ENCODE results near the gene PRXL2C. TPM values are rescaled to one million over a fixed set of nuclear protein-coding genes. Genes with fewer than 3 reads are reported as not detected.

The PRXL2C gene
- total and polyA plus RNA-seq, 10 of the 15 experiments (the other 5 are each of a cell fraction or from before 2014, with no cell fraction given) = 4.0 to 16.0 (median 7.4) TPM

DNA sequence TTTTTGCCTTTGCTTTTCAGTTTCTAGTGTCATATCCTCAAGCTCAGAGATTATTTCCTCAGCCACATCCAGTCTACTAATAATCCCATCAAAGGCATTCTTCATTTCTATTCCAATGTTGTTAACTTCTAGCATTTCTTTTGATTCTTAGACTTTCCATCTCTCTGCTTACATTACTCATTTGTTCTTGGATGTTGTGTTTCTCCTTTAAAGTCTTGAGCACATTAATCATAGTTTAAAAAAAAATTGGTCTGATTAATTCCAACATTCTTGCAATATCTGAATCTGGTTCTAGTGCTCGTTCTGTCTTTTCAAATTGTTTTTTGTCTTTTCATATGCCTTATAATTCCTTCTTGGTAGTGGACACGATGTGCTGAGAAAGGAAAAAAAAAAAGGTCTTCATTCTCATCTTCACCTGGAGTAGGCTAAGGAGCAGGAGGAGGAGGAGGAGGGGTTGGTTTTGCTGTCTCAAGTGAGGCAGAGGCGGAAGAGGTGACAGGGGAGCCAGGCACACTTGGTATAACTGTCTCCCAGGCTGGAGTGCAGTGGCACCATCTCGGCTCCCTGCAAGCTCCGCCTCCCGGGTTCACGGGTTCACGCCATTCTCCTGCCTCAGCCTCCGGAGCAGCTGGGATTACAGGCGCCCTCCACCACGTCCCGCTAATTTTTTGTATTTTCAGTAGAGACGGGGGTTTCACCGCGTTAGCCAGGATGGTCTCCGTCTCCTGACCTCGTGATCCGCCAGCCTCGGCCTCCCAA is 16.3 kb downstream of the PRXL2C start:
- no TSS peak for BruUV-seq (replicated peaks)
- Histone ChIP-seq H3K36me3 (ENCODE audit: control insufficient read depth in 2 of 2, insufficient read depth in 2 of 2, low read length in 1 of 2) (no peaks in the 10 kb centered on the region), H3K79me2 (ENCODE audit: control insufficient read depth, insufficient read depth, low read length) (no peaks in the 10 kb centered on the region), H3K4me2 (ENCODE audit: control insufficient read depth, insufficient read depth) (no peak overlapping the region), H4K20me1 (ENCODE audit: control insufficient read depth, insufficient read depth) (no peaks in the 10 kb centered on the region), H3K9me3 (replicated peaks; ENCODE audit: control insufficient read depth, insufficient read depth, low read length) (no peaks in the 10 kb centered on the region), H3K27me3 (replicated peaks in 1 of 2; ENCODE audit: control insufficient read depth in 2 of 2, insufficient read depth in 2 of 2, low read length in 1 of 2) (no peaks in the 10 kb centered on the region), H3K9ac (ENCODE audit: control insufficient read depth, insufficient read depth, low read length) (no peak overlapping the region), H3K4me1 (ENCODE audit: control insufficient read depth, insufficient read depth, low read length) (no peaks in the 10 kb centered on the region), H2AFZ (ENCODE audit: control insufficient read depth, low read depth, low read length) (no peak overlapping the region), H3K27ac (ENCODE audit: control insufficient read depth, insufficient read depth) (no peak overlapping the region), H3K4me3 (no peak overlapping the region)
- ChIA-PET SMC1A (ENCODE audit: uncharacterized antibody, unreplicated experiment) (interaction anchor here (0.6 kb wide), 1 partner anchor 299 kb away, joined by 3 read pairs; no protein-coding TSS in a partner anchor), CTCF (no interaction called here), POLR2A (no interaction called here), RAD21 (ENCODE audit: unreplicated experiment) (no interaction called here)
- ATAC-seq (no peak), FAIRE-seq (no peak), DNase-seq (ENCODE audit: low read depth, low spot score) (no peak)
- intact Hi-C loops (cut with micrococcal nuclease; ENCODE audit: unreplicated experiment) (no loop called here), in situ Hi-C loops (cut with MboI) (no loop called here)
- WGBS (ENCODE audit: insufficient coverage, insufficient replicate concordance, low lambda C conversion rate, missing lambda C conversion rate) = 90% methylated on average over 19 of the region's 19 CpGs
- TF ChIP-seq FOXK2 (IDR thresholded peaks at IDR 0.05) (no peak), TCF7 (IDR thresholded peaks at IDR 0.05; ENCODE audit: borderline replicate concordance) (no peak), CBFB (IDR thresholded peaks at IDR 0.05; ENCODE audit: low read depth) (no peak), ASH2L (IDR thresholded peaks at IDR 0.05; ENCODE audit: borderline replicate concordance, low read depth) (no peak), MEF2B (IDR thresholded peaks at IDR 0.05; ENCODE audit: partially characterized antibody, poor library complexity, severe bottlenecking) (no peak), NBN (IDR thresholded peaks at IDR 0.05) (no peak), BRCA1 (IDR thresholded peaks at IDR 0.05; ENCODE audit: low read depth, low read length) (no peak), MYC (IDR thresholded peaks at IDR 0.05; ENCODE audit: insufficient read depth, insufficient read length, insufficient replicate concordance, low read length, severe bottlenecking) (no peak), ZSCAN29 (IDR thresholded peaks at IDR 0.05) (no peak), TCF3 (IDR thresholded peaks at IDR 0.05; ENCODE audit: borderline replicate concordance, insufficient read depth, low read depth, low read length) (no peak), MEF2A (IDR thresholded peaks at IDR 0.05; ENCODE audit: insufficient read depth, low read depth, low read length) (no peak), KLF5 (IDR thresholded peaks at IDR 0.05; ENCODE audit: partially characterized antibody) (no peak)
- TF ChIP-seq, protein P1, sequence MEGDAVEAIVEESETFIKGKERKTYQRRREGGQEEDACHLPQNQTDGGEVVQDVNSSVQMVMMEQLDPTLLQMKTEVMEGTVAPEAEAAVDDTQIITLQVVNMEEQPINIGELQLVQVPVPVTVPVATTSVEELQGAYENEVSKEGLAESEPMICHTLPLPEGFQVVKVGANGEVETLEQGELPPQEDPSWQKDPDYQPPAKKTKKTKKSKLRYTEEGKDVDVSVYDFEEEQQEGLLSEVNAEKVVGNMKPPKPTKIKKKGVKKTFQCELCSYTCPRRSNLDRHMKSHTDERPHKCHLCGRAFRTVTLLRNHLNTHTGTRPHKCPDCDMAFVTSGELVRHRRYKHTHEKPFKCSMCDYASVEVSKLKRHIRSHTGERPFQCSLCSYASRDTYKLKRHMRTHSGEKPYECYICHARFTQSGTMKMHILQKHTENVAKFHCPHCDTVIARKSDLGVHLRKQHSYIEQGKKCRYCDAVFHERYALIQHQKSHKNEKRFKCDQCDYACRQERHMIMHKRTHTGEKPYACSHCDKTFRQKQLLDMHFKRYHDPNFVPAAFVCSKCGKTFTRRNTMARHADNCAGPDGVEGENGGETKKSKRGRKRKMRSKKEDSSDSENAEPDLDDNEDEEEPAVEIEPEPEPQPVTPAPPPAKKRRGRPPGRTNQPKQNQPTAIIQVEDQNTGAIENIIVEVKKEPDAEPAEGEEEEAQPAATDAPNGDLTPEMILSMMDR (IDR thresholded peaks at IDR 0.05 in 2 of 3, conservative IDR thresholded peaks at IDR 0.05 in 1 of 3; ENCODE audit: control insufficient read depth in 2 of 3, extremely low read depth in 1 of 3, insufficient read depth in 1 of 3, low read depth in 3 of 3, low read length in 3 of 3) = no peak
- TF ChIP-seq, protein P2, sequence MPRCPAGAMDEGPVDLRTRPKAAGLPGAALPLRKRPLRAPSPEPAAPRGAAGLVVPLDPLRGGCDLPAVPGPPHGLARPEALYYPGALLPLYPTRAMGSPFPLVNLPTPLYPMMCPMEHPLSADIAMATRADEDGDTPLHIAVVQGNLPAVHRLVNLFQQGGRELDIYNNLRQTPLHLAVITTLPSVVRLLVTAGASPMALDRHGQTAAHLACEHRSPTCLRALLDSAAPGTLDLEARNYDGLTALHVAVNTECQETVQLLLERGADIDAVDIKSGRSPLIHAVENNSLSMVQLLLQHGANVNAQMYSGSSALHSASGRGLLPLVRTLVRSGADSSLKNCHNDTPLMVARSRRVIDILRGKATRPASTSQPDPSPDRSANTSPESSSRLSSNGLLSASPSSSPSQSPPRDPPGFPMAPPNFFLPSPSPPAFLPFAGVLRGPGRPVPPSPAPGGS (IDR thresholded peaks at IDR 0.05; ENCODE audit: borderline replicate concordance, insufficient read depth, low read depth, low read length, poor library complexity, severe bottlenecking) = no peak
- TF ChIP-seq, protein P3, sequence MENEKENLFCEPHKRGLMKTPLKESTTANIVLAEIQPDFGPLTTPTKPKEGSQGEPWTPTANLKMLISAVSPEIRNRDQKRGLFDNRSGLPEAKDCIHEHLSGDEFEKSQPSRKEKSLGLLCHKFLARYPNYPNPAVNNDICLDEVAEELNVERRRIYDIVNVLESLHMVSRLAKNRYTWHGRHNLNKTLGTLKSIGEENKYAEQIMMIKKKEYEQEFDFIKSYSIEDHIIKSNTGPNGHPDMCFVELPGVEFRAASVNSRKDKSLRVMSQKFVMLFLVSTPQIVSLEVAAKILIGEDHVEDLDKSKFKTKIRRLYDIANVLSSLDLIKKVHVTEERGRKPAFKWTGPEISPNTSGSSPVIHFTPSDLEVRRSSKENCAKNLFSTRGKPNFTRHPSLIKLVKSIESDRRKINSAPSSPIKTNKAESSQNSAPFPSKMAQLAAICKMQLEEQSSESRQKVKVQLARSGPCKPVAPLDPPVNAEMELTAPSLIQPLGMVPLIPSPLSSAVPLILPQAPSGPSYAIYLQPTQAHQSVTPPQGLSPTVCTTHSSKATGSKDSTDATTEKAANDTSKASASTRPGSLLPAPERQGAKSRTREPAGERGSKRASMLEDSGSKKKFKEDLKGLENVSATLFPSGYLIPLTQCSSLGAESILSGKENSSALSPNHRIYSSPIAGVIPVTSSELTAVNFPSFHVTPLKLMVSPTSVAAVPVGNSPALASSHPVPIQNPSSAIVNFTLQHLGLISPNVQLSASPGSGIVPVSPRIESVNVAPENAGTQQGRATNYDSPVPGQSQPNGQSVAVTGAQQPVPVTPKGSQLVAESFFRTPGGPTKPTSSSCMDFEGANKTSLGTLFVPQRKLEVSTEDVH (IDR thresholded peaks at IDR 0.05; ENCODE audit: low read depth, partially characterized antibody) = no peak
